Ascending aorta (tissue), 2 donors: ENCODE data around the gene INSYN2B. TPM values are rescaled to one million over a fixed set of nuclear protein-coding genes. Genes with fewer than 3 reads are reported as not detected.

Experiments used
- DNase-seq, 2 donors: peaks; one replicate each; pipeline ENCODE4 v3.0.0-alpha.2; 2019; ENCODE audit warnings: low spot score in 2 of 2
- H3K27ac ChIP-seq, 2 donors: fragments of 200-600 bp; sonication (generic); one replicate each; pipeline ENCODE4 v1.5.1; 2016 to 2017; ENCODE audit warnings: mild to moderate bottlenecking in 1 of 2
- H3K27me3 ChIP-seq: fragments of 200-600 bp; sonication (generic); one replicate; pipeline ENCODE4 v1.5.1; 2017
- H3K36me3 ChIP-seq, 2 donors: fragments of 200-600 bp; sonication (generic); one replicate each; pipeline ENCODE4 v1.5.1; 2016
- H3K4me1 ChIP-seq, 2 donors: fragments of 200-600 bp; sonication (generic); one replicate each; pipeline ENCODE4 v1.5.1; 2016 to 2017; ENCODE audit warnings: mild to moderate bottlenecking in 1 of 2
- H3K4me3 ChIP-seq, 2 donors: fragments of 200-600 bp; sonication (generic); one replicate each; pipeline ENCODE4 v1.5.1; 2016 to 2017; ENCODE audit warnings: mild to moderate bottlenecking in 1 of 2
- H3K9me3 ChIP-seq, 2 donors: fragments of 200-600 bp; sonication (generic); one replicate each; pipeline ENCODE4 v1.5.1; 2016
- intact Hi-C: fragments of 100-400 bp; cut with DNase I; formaldehyde crosslinking; loops from one replicate; pipeline ENCODE4 v1.15.1; 2023
- total RNA-seq: library from RNA; depleted of rRNA; stranded (reverse); fragments of >200 nt; gene quantifications from one replicate; pipeline ENCODE4 v1.1.0, GENCODE V29; 2016
- TF ChIP-seq, protein P1 (sequence below), 3 experiments: fragments of 200-600 bp in 2 of 3; fragments of 450-650 bp in 1 of 3; sonication (generic) in 2 of 3; IDR thresholded peaks; one replicate each; pipeline ENCODE4 v1.5.1; 2016 to 2019; ENCODE audit warnings: antibody characterized with exemption in 3 of 3, mild to moderate bottlenecking in 1 of 3, moderate library complexity in 1 of 3

The INSYN2B gene
- total RNA-seq, 1 donor from 2014 or later: not detected

DNA sequence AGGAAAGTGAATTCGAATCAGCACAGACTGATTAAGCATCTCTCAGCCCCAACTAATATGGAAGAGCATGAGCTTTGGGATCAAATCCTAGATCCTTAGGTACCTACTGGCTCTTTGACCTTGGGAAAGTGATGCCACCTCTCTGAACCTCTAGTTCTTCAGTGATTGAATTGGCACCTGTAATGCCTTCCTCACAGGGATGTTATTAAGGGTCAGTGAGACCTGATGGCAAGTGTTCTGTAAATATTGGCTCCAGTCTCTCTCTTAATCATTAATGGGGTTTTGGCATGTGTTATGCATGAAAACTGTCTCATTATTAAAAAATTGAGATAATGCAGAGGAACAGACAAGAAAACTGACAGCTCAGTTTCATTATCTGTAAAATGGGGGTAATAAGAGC lies 115.8 kb downstream of the INSYN2B start:
- Histone ChIP-seq H3K4me3 (no peak overlapping the region), H3K27ac (no peak overlapping the region), H3K9me3 (no peaks in the 10 kb centered on the region), H3K27me3 (no peaks in the 10 kb centered on the region), H3K4me1 (no peaks in the 10 kb centered on the region), H3K36me3 (no peaks in the 10 kb centered on the region)
- DNase-seq: no peak
- intact Hi-C loops: no loop called here
- TF ChIP-seq, protein P1, sequence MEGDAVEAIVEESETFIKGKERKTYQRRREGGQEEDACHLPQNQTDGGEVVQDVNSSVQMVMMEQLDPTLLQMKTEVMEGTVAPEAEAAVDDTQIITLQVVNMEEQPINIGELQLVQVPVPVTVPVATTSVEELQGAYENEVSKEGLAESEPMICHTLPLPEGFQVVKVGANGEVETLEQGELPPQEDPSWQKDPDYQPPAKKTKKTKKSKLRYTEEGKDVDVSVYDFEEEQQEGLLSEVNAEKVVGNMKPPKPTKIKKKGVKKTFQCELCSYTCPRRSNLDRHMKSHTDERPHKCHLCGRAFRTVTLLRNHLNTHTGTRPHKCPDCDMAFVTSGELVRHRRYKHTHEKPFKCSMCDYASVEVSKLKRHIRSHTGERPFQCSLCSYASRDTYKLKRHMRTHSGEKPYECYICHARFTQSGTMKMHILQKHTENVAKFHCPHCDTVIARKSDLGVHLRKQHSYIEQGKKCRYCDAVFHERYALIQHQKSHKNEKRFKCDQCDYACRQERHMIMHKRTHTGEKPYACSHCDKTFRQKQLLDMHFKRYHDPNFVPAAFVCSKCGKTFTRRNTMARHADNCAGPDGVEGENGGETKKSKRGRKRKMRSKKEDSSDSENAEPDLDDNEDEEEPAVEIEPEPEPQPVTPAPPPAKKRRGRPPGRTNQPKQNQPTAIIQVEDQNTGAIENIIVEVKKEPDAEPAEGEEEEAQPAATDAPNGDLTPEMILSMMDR (IDR thresholded peaks at IDR 0.05): no peak

GRCh38 chr5:169862391-169862811 lies 117.9 kb downstream of the INSYN2B start:
- intact Hi-C loops: no loop called here
- Histone ChIP-seq H3K36me3 (no peaks in the 10 kb centered on the region), H3K9me3 (no peaks in the 10 kb centered on the region), H3K27me3 (no peaks in the 10 kb centered on the region), H3K27ac (no peak overlapping the region), H3K4me1 (no peaks in the 10 kb centered on the region), H3K4me3 (no peak overlapping the region)
- TF ChIP-seq, protein P1 (IDR thresholded peaks at IDR 0.05): no peak
- DNase-seq: no peak

DNA sequence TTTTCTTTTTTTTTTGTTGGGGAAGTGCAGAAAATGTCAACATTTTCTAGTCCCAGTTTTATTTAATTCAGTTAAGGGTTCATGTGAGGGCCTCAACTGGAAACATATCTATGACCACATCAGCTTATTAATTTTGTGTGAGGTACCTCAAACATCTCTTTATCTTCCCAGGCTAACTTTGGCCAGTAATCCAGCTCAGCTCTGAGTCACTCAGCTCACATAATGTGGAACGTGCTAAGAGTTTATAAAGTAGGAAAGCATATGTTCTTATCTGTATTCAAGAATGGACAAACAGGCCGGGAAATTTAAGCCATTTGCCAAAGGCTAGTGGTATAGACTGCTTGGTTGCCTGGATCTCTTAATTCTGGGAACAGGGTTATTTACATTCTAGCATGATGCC lies 118.4 kb downstream of the INSYN2B start:
- intact Hi-C loops: no loop called here
- Histone ChIP-seq H3K36me3 (no peaks in the 10 kb centered on the region), H3K27ac (no peak overlapping the region), H3K4me3 (no peak overlapping the region), H3K27me3 (no peaks in the 10 kb centered on the region), H3K4me1 (no peaks in the 10 kb centered on the region), H3K9me3 (no peaks in the 10 kb centered on the region)
- TF ChIP-seq, protein P1 (IDR thresholded peaks at IDR 0.05): no peak
- DNase-seq: no peak

- H3K27me3 ChIP-seq: no peaks in the 10 kb centered on the region
- DNase-seq: no peak
- no peak overlapping the region for H3K27ac ChIP-seq
- H3K36me3 ChIP-seq: no peaks in the 10 kb centered on the region
- H3K4me3 ChIP-seq: no peak overlapping the region
- intact Hi-C loops: no loop called here
- H3K9me3 ChIP-seq: no peaks in the 10 kb centered on the region
- no peaks in the 10 kb centered on the region for H3K4me1 ChIP-seq
- TF ChIP-seq, protein P1 (IDR thresholded peaks at IDR 0.05): no peak
Measured at GRCh38 chr5:169861433-169861832, 118.9 kb downstream of the INSYN2B start.

GRCh38 chr5:169860585-169860984 lies 119.7 kb downstream of the INSYN2B start:
- DNase-seq: no peak
- H3K27ac ChIP-seq: no peak overlapping the region
- no peaks in the 10 kb centered on the region for H3K4me1 ChIP-seq
- TF ChIP-seq, protein P1 (IDR thresholded peaks at IDR 0.05): no peak
- H3K9me3 ChIP-seq: no peaks in the 10 kb centered on the region
- no peaks in the 10 kb centered on the region for H3K36me3 ChIP-seq
- intact Hi-C loops: no loop called here
- H3K27me3 ChIP-seq: no peaks in the 10 kb centered on the region
- no peak overlapping the region for H3K4me3 ChIP-seq

DNA sequence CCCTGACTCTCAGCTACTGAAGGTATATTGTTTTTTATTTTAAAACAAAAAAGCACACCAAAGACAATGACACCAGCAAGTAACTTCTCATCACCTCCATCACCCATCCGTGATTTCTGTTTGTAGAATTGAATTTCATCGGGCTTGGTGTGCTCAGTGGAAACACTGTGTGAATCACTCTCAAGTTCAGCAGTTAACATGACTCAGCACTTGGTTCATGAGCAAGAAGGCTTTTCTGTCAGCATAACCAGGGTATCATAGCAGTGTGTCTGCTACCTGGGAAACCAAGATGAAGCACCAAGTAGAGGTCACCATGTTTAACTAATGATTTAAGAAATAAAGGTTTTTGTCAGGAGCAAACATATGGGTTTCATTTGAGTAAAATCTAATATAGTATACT lies 123.7 kb downstream of the INSYN2B start:
- intact Hi-C loops: no loop called here

More for the DNA sequence above, 123.7 kb downstream of the INSYN2B start:
- Histone ChIP-seq H3K36me3 (no peaks in the 10 kb centered on the region), H3K4me1 (no peaks in the 10 kb centered on the region), H3K27me3 (no peaks in the 10 kb centered on the region), H3K27ac (no peak overlapping the region), H3K4me3 (no peak overlapping the region), H3K9me3 (no peaks in the 10 kb centered on the region)
- TF ChIP-seq, protein P1 (IDR thresholded peaks at IDR 0.05): no peak
- DNase-seq: no peak
